Erythroblast (primary cell): ENCODE measurements around the gene TRAPPC6A.

Experiments
- GATA1 ChIP-seq: IDR thresholded peaks from 2 replicates; pipeline ENCODE4 v1.6.1; 2011; ENCODE audit warnings: low read depth, mild to moderate bottlenecking, control low read depth, low read length, moderate library complexity
- POLR2A ChIP-seq: IDR thresholded peaks from 2 replicates; pipeline ENCODE4 v1.6.1; 2011; ENCODE audit warnings: mild to moderate bottlenecking, low read length

GRCh38 chr19:45142726-45143110, 35.3 kb downstream of the TRAPPC6A start:
- no peak for TF ChIP-seq POLR2A
- TF ChIP-seq GATA1: no peak
